ENCODE measurements around the gene ABCA4. TPM values are rescaled to one million over a fixed set of nuclear protein-coding genes. Genes with fewer than 3 reads are reported as not detected.

Gene ABCA4
- total RNA-seq, 4 donors from 2014 or later, result 0.49 to 2.0 (median 1.0) TPM; not detected in 1

GRCh38 chr1:94100785-94101612 lies 19.9 kb downstream of the ABCA4 start:
- no peak overlapping the region for H3K4me3 ChIP-seq
- peak overlapping the region; percentile 76 to 78 for H3K27ac ChIP-seq
- intact Hi-C loops (cut with DNase I; ENCODE audit: low total_unique reads), result no loop called here
- no peaks in the 10 kb centered on the region for H3K27me3 ChIP-seq
- no peak for TF ChIP-seq CTCF (IDR thresholded peaks at IDR 0.05)
- TF ChIP-seq POLR2A (IDR thresholded peaks at IDR 0.05), result no peak
- H3K9me3 ChIP-seq, result no peaks in the 10 kb centered on the region
- peak; percentile 68 to 82 for DNase-seq
- H3K36me3 ChIP-seq, result no peaks in the 10 kb centered on the region
- peaks cover 5 to 11% of the 10 kb centered on the region in 2 donors for H3K4me1 ChIP-seq

- DNase-seq, result no peak
- Histone ChIP-seq H3K36me3 (no peaks in the 10 kb centered on the region), H3K27ac (peak overlapping the region; percentile 76 to 78), H3K4me3 (no peak overlapping the region), H3K27me3 (no peaks in the 10 kb centered on the region), H3K4me1 (peaks cover 7 to 11% of the 10 kb centered on the region in 2 donors), H3K9me3 (no peaks in the 10 kb centered on the region)
- intact Hi-C loops (cut with DNase I; ENCODE audit: low total_unique reads), result no loop called here
- TF ChIP-seq CTCF (IDR thresholded peaks at IDR 0.05), result no peak
- no peak for TF ChIP-seq POLR2A (IDR thresholded peaks at IDR 0.05)
These were observed 20.7 kb downstream of the ABCA4 start for GRCh38 chr1:94100129-94100784.

GRCh38 chr1:94099303-94099702 lies 21.6 kb downstream of the ABCA4 start:
- no peak overlapping the region for H3K27ac ChIP-seq
- intact Hi-C loops (cut with DNase I; ENCODE audit: low total_unique reads), result no loop called here

GRCh38 chr1:94098585-94099111 lies 22.3 kb downstream of the ABCA4 start:
- intact Hi-C loops (cut with DNase I; ENCODE audit: low total_unique reads), result no loop called here
- no peak for DNase-seq
- Histone ChIP-seq H3K9me3 (no peaks in the 10 kb centered on the region), H3K36me3 (no peaks in the 10 kb centered on the region), H3K4me3 (no peak overlapping the region), H3K27me3 (no peaks in the 10 kb centered on the region), H3K4me1 (peaks cover 15 to 26% of the 10 kb centered on the region in 2 donors), H3K27ac (no peak overlapping the region)
- TF ChIP-seq POLR2A (IDR thresholded peaks at IDR 0.05), result no peak
- TF ChIP-seq CTCF (IDR thresholded peaks at IDR 0.05), result no peak

More at GRCh38 chr1:94099303-94099702, 21.6 kb downstream of the ABCA4 start:
- Histone ChIP-seq H3K27me3 (no peaks in the 10 kb centered on the region), H3K36me3 (no peaks in the 10 kb centered on the region), H3K4me3 (no peak overlapping the region), H3K4me1 (peaks cover 15 to 20% of the 10 kb centered on the region in 2 donors), H3K9me3 (no peaks in the 10 kb centered on the region)
- DNase-seq, result no peak
- TF ChIP-seq CTCF (IDR thresholded peaks at IDR 0.05), result no peak
- TF ChIP-seq POLR2A (IDR thresholded peaks at IDR 0.05), result no peak
